ENCODE data around the gene ACKR1.

ACKR1 gene

GRCh38 chr1:159218649-159219636, 14.3 kb downstream of the ACKR1 start:
- WGBS, 2 experiments: 35 to 38% methylated on average over 14 of the region's 14 CpGs
- no peaks in the 10 kb centered on the region for H3K36me3 ChIP-seq (ENCODE audit: control insufficient read depth, insufficient read depth, low read length)
- no peak overlapping the region for H3K4me3 ChIP-seq (ENCODE audit: insufficient read depth, low read depth, low read length)
- no peak overlapping the region for H3K27ac ChIP-seq (ENCODE audit: insufficient read depth, low read depth, low read length, poor library complexity, severe bottlenecking)
- no peaks in the 10 kb centered on the region for H3K27me3 ChIP-seq (ENCODE audit: control insufficient read depth, insufficient read depth, low read length, poor library complexity, severe bottlenecking)
- H3K4me1 ChIP-seq (ENCODE audit: control insufficient read depth, insufficient read depth, low read length): peaks cover 7% of the 10 kb centered on the region
- H3K9me3 ChIP-seq (ENCODE audit: control insufficient read depth, low read length): no peaks in the 10 kb centered on the region

- Histone ChIP-seq H3K4me3 (ENCODE audit: insufficient read depth, low read depth, low read length) (no peak overlapping the region), H3K27me3 (ENCODE audit: control insufficient read depth, insufficient read depth, low read length, poor library complexity, severe bottlenecking) (no peaks in the 10 kb centered on the region), H3K4me1 (ENCODE audit: control insufficient read depth, insufficient read depth, low read length) (peaks cover 7% of the 10 kb centered on the region), H3K27ac (ENCODE audit: insufficient read depth, low read depth, low read length, poor library complexity, severe bottlenecking) (no peak overlapping the region), H3K9me3 (ENCODE audit: control insufficient read depth, low read length) (no peaks in the 10 kb centered on the region), H3K36me3 (ENCODE audit: control insufficient read depth, insufficient read depth, low read length) (no peaks in the 10 kb centered on the region)
- WGBS, 2 experiments: 96% methylated on average over 5 of the region's 5 CpGs
Measured at GRCh38 chr1:159222075-159222865, 17.6 kb downstream of the ACKR1 start.

DNA sequence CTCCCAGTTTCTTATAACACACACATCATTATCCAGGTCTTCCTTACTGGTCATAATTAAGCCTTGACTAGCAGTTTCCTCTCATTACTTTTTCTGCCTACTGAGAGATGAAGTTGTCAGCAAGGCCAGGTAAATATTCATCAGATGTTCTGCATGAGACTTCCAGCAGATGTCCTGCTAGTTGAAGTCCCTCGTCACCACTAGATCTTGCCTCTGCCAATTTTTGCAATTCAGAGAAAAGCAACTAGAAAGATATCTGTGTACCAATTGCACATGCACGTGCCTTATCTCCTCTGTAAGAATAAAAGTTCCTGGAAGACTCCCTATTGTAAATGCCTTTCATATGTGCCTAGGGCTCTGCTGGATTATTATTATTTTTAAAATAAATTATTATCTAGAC, 18.3 kb downstream of the ACKR1 start:
- Histone ChIP-seq H3K9me3 (ENCODE audit: control insufficient read depth, low read length) (no peaks in the 10 kb centered on the region), H3K4me1 (ENCODE audit: control insufficient read depth, insufficient read depth, low read length) (peaks cover 7% of the 10 kb centered on the region), H3K27me3 (ENCODE audit: control insufficient read depth, insufficient read depth, low read length, poor library complexity, severe bottlenecking) (no peaks in the 10 kb centered on the region), H3K27ac (ENCODE audit: insufficient read depth, low read depth, low read length, poor library complexity, severe bottlenecking) (no peak overlapping the region), H3K4me3 (ENCODE audit: insufficient read depth, low read depth, low read length) (no peak overlapping the region), H3K36me3 (ENCODE audit: control insufficient read depth, insufficient read depth, low read length) (no peaks in the 10 kb centered on the region)
- 83 to 95% methylated on average over 2 of the region's 2 CpGs for WGBS, 2 experiments

DNA sequence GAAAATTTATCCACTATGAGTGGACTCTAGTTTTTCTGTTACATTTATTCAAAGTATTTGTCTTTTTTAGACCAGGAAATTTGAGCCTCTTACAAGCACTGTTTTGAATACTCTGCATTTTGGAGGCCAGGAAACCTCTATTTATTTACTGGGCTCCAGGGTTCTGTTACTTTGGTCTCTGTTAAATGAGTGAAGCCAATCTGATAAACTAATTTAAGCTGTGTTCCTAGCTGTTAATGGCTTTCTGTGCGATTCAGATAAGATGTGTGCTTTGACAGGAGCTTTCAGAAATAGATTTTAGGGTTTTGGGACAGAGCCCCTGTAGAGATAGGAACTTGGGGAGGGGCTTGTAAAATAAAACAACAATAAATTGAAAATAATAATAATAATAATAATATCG, 23.9 kb downstream of the ACKR1 start:
- 97 to 98% methylated on average over 2 of the region's 2 CpGs for WGBS, 2 experiments
- Histone ChIP-seq H3K27me3 (ENCODE audit: control insufficient read depth, insufficient read depth, low read length, poor library complexity, severe bottlenecking) (no peaks in the 10 kb centered on the region), H3K27ac (ENCODE audit: insufficient read depth, low read depth, low read length, poor library complexity, severe bottlenecking) (no peak overlapping the region), H3K36me3 (ENCODE audit: control insufficient read depth, insufficient read depth, low read length) (no peaks in the 10 kb centered on the region), H3K4me3 (ENCODE audit: insufficient read depth, low read depth, low read length) (no peak overlapping the region), H3K9me3 (ENCODE audit: control insufficient read depth, low read length) (no peaks in the 10 kb centered on the region), H3K4me1 (ENCODE audit: control insufficient read depth, insufficient read depth, low read length) (no peaks in the 10 kb centered on the region)

- WGBS, 2 experiments: 94 to 95% methylated on average over 8 of the region's 8 CpGs
- H3K4me3 ChIP-seq (ENCODE audit: insufficient read depth, low read depth, low read length): no peak overlapping the region
Measured at GRCh38 chr1:159229260-159229885, 24.7 kb downstream of the ACKR1 start.

GRCh38 chr1:159229896-159230295, 25.2 kb downstream of the ACKR1 start:
- Histone ChIP-seq H3K27ac (ENCODE audit: insufficient read depth, low read depth, low read length, poor library complexity, severe bottlenecking) (no peak overlapping the region), H3K36me3 (ENCODE audit: control insufficient read depth, insufficient read depth, low read length) (no peaks in the 10 kb centered on the region), H3K9me3 (ENCODE audit: control insufficient read depth, low read length) (no peaks in the 10 kb centered on the region), H3K4me1 (ENCODE audit: control insufficient read depth, insufficient read depth, low read length) (no peaks in the 10 kb centered on the region), H3K4me3 (ENCODE audit: insufficient read depth, low read depth, low read length) (no peak overlapping the region), H3K27me3 (ENCODE audit: control insufficient read depth, insufficient read depth, low read length, poor library complexity, severe bottlenecking) (no peaks in the 10 kb centered on the region)
- 56 to 73% methylated on average over 1 of the region's 1 CpG for WGBS, 2 experiments

More at GRCh38 chr1:159229260-159229885, 24.7 kb downstream of the ACKR1 start:
- H3K27me3 ChIP-seq (ENCODE audit: control insufficient read depth, insufficient read depth, low read length, poor library complexity, severe bottlenecking): no peaks in the 10 kb centered on the region
- H3K27ac ChIP-seq (ENCODE audit: insufficient read depth, low read depth, low read length, poor library complexity, severe bottlenecking): no peak overlapping the region
- no peaks in the 10 kb centered on the region for H3K36me3 ChIP-seq (ENCODE audit: control insufficient read depth, insufficient read depth, low read length)
- H3K9me3 ChIP-seq (ENCODE audit: control insufficient read depth, low read length): no peaks in the 10 kb centered on the region
- H3K4me1 ChIP-seq (ENCODE audit: control insufficient read depth, insufficient read depth, low read length): no peaks in the 10 kb centered on the region

GRCh38 chr1:159239551-159240220, 35.0 kb downstream of the ACKR1 start:
- H3K27me3 ChIP-seq (ENCODE audit: control insufficient read depth, insufficient read depth, low read length, poor library complexity, severe bottlenecking): no peaks in the 10 kb centered on the region
- no peaks in the 10 kb centered on the region for H3K4me1 ChIP-seq (ENCODE audit: control insufficient read depth, insufficient read depth, low read length)
- WGBS, 2 experiments: 90 to 91% methylated on average over 4 of the region's 4 CpGs
- no peaks in the 10 kb centered on the region for H3K9me3 ChIP-seq (ENCODE audit: control insufficient read depth, low read length)
- H3K36me3 ChIP-seq (ENCODE audit: control insufficient read depth, insufficient read depth, low read length): no peaks in the 10 kb centered on the region
- H3K4me3 ChIP-seq (ENCODE audit: insufficient read depth, low read depth, low read length): no peak overlapping the region
- H3K27ac ChIP-seq (ENCODE audit: insufficient read depth, low read depth, low read length, poor library complexity, severe bottlenecking): no peak overlapping the region

DNA sequence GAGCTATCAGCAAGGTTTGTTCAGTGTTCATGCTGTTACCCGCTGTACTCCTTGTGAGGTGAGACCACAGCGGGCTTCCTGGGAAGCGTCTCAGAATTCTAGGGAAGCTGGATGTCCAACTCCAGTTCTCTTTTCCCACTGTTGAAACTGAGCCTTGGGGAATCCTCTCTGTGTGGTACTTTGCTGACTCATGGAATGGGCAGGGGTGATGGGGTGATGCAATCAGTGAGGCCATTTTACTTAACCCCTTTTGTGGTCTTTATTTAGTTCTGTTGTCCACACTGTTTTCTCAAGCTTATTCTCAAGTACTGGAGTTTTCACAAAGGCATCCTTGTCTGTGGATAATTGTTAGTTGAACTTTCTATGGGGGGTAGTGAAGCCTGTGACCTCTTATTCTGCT, 42.6 kb downstream of the ACKR1 start:
- Histone ChIP-seq H3K4me1 (ENCODE audit: control insufficient read depth, insufficient read depth, low read length) (no peaks in the 10 kb centered on the region), H3K27ac (ENCODE audit: insufficient read depth, low read depth, low read length, poor library complexity, severe bottlenecking) (no peak overlapping the region), H3K4me3 (ENCODE audit: insufficient read depth, low read depth, low read length) (no peak overlapping the region), H3K9me3 (ENCODE audit: control insufficient read depth, low read length) (no peaks in the 10 kb centered on the region), H3K36me3 (ENCODE audit: control insufficient read depth, insufficient read depth, low read length) (no peaks in the 10 kb centered on the region), H3K27me3 (ENCODE audit: control insufficient read depth, insufficient read depth, low read length, poor library complexity, severe bottlenecking) (no peaks in the 10 kb centered on the region)
- 78 to 81% methylated on average over 3 of the region's 3 CpGs for WGBS, 2 experiments

DNA sequence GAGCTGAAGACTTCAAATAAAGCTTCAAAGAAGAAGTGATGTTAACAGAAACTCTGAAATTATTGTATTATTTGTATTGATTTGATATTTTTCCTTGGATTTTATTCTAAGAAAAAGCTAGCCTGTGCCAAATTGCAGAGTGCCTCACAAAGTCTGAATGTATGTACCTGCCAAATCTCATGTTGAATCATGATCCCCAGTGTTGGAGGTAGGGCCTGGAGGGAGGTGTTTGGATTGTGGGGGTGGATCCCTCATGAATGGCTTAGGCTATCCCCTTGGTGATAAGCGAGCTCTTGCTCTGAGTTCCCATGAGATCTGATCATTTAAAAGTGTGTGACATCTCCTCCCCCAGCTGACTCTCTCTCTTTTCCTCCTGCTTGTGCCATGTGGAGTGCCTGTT, 43.6 kb downstream of the ACKR1 start:
- Histone ChIP-seq H3K4me3 (ENCODE audit: insufficient read depth, low read depth, low read length) (no peak overlapping the region), H3K27me3 (ENCODE audit: control insufficient read depth, insufficient read depth, low read length, poor library complexity, severe bottlenecking) (no peaks in the 10 kb centered on the region), H3K36me3 (ENCODE audit: control insufficient read depth, insufficient read depth, low read length) (no peaks in the 10 kb centered on the region), H3K27ac (ENCODE audit: insufficient read depth, low read depth, low read length, poor library complexity, severe bottlenecking) (no peak overlapping the region), H3K4me1 (ENCODE audit: control insufficient read depth, insufficient read depth, low read length) (no peaks in the 10 kb centered on the region), H3K9me3 (ENCODE audit: control insufficient read depth, low read length) (no peaks in the 10 kb centered on the region)
- WGBS, 2 experiments: 74 to 97% methylated on average over 1 of the region's 1 CpG
